ENCODE measurements around the gene FAM89B. TPM values are rescaled to one million over a fixed set of nuclear protein-coding genes. Genes with fewer than 3 reads are reported as not detected.

Gene FAM89B
- total and polyA plus RNA-seq, 2 of the 8 experiments (the other 6 are each of a cell fraction or from before 2014, with no cell fraction given): 15.8 to 32.4 TPM

DNA sequence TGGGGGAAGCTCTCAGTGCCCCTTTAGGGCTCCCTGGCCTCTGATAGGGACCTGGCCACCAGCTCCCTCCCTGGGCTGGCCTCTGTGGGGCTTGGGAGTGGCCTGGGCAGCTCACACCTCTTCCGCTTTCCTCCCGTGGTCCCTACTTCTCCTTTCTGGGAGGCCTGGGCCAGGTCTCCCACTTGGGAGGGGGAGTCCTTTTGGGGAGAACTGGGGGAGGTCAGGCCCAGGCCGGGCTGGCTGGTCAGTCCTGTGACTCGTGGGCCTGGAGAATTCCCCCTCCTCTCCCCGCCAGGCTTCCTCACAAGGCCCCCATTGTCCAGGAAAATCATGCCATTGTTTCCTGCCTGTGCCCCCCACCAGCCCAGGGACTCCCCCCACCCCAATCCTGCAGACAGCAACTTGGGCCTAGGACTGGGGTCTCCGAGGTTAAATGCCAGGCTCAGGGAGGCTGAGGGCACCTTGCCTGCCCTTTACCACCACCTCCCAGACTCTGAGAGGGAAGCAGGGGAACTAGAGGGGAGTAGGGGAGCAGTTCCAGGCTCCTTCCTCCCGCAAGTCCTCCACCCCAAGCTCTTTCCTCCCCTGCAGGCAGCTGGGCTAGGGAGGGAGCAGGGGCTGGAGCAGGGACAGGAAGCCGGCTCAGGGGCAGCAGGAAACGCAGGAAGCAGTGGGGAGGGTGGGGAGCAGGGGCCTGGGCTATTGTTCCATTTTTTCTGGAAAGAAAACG is 38.9 kb downstream of the FAM89B start:
- no peak overlapping the region for H2BK12ac ChIP-seq (ENCODE audit: low read depth, low read length)
- no peak overlapping the region for H3K4ac ChIP-seq (replicated peaks; ENCODE audit: insufficient read length, low read depth, low read length)
- peaks cover 0 to 30% (median 13%) of the 10 kb centered on the region in 4 experiments; a peak in 6 of 7 replicates for H3K4me1 ChIP-seq (replicated peaks in 1 of 4; ENCODE audit: control insufficient read depth in 3 of 4, insufficient read depth in 4 of 4, low read length in 3 of 4)
- no peak overlapping the region for H4K5ac ChIP-seq (ENCODE audit: insufficient read length, low read depth, low read length)
- H3K14ac ChIP-seq (ENCODE audit: insufficient read length): no peak overlapping the region
- H3K4me2 ChIP-seq (ENCODE audit: insufficient read depth in 1 of 2, low read depth in 2 of 2, low read length in 2 of 2): peak overlapping the region in 1 of 2 experiments; percentile 87; a peak in 1 of 4 replicates
- no peaks in the 10 kb centered on the region for H3K9me3 ChIP-seq (ENCODE audit: insufficient read depth in 2 of 2, low read depth in 1 of 2, low read length in 1 of 2)
- no peaks in the 10 kb centered on the region; a peak in 1 of 7 replicates for H3K27me3 ChIP-seq (replicated peaks in 1 of 4; ENCODE audit: control insufficient read depth in 3 of 4, extremely low read depth in 1 of 4, insufficient read depth in 3 of 4, low read length in 3 of 4)
- FAIRE-seq (no peak), DNase-seq (ENCODE audit: low read depth in 1 of 2, low spot score in 2 of 2) (no peak)
- no peak overlapping the region for H2AFZ ChIP-seq (ENCODE audit: low read length)
- H3K36me3 ChIP-seq (ENCODE audit: control insufficient read depth in 2 of 4, insufficient read depth in 4 of 4, low read length in 3 of 4): no peaks in the 10 kb centered on the region
- H3K18ac ChIP-seq (ENCODE audit: extremely low read depth, low read length): no peak overlapping the region
- H3K56ac ChIP-seq (replicated peaks; ENCODE audit: insufficient read length, low read depth, low read length): no peak overlapping the region
- peaks cover 23% of the 10 kb centered on the region for H3K79me1 ChIP-seq (ENCODE audit: low read depth, low read length)
- H2BK120ac ChIP-seq (replicated peaks; ENCODE audit: low read depth, low read length): no peak overlapping the region
- no peak overlapping the region for H3K23ac ChIP-seq (ENCODE audit: insufficient read length)
- CTCF ChIA-PET (ENCODE audit: partially characterized antibody): interaction anchor here (1.1 to 14.8 kb wide), 4 partner anchors 12 to 82 kb away, joined by 3 to 227 read pairs (median 3); partner anchors contain the start of gene KCNK7
- TF ChIP-seq YY1 (IDR thresholded peaks at IDR 0.05; ENCODE audit: low read depth, low read length) (no peak), TEAD4 (IDR thresholded peaks at IDR 0.05; ENCODE audit: low read depth, low read length) (no peak), HDAC2 (IDR thresholded peaks at IDR 0.05; ENCODE audit: borderline replicate concordance in 1 of 2, low read depth in 2 of 2, low read length in 2 of 2) (no peak), PHF8 (conservative IDR thresholded peaks at IDR 0.05; ENCODE audit: low read depth, low read length) (no peak), EP300 (IDR thresholded peaks at IDR 0.05; ENCODE audit: borderline replicate concordance in 1 of 2, low read depth in 2 of 2, low read length in 2 of 2) (no peak), EZH2 (IDR thresholded peaks at IDR 0.05; ENCODE audit: low read depth, low read length, severe bottlenecking) (no peak), JUND (IDR thresholded peaks at IDR 0.05; ENCODE audit: low read length) (no peak), RAD21 (IDR thresholded peaks at IDR 0.05 in 1 of 2, conservative IDR thresholded peaks at IDR 0.05 in 1 of 2; ENCODE audit: low read depth in 2 of 2, low read length in 2 of 2) (no peak), ZNF274 (IDR thresholded peaks at IDR 0.05; ENCODE audit: borderline replicate concordance, extremely low read depth, low read length) (no peak)
- no peak overlapping the region for H3K27ac ChIP-seq (ENCODE audit: low read depth, low read length)
- H3K4me3 ChIP-seq (ENCODE audit: extremely low read depth in 1 of 4, insufficient read depth in 2 of 4, low read depth in 3 of 4, low read length in 4 of 4): no peak overlapping the region
- H3K9ac ChIP-seq (replicated peaks in 1 of 4; ENCODE audit: extremely low read depth in 1 of 4, low read depth in 3 of 4, low read length in 3 of 4): no peak overlapping the region
- no peak overlapping the region for H2BK20ac ChIP-seq (ENCODE audit: low read length)
- H4K20me1 ChIP-seq (replicated peaks in 1 of 2; ENCODE audit: control insufficient read depth in 1 of 2, insufficient read depth in 2 of 2, low read length in 2 of 2): peaks cover 3 to 16% of the 10 kb centered on the region in 2 experiments
- POLR2A ChIA-PET (ENCODE audit: partially characterized antibody): interaction anchor here (0.6 to 1.5 kb wide), 5 partner anchors 12 to 235 kb away, joined by 3 to 4 read pairs (median 3); no protein-coding TSS in a partner anchor
- no peak overlapping the region for H4K91ac ChIP-seq (replicated peaks; ENCODE audit: insufficient read length, low read length)
- no peak overlapping the region for H2BK5ac ChIP-seq (ENCODE audit: low read depth, low read length)
- 74% methylated on average over 9 of the region's 10 CpGs; no CpG with 5 or more reads in 1 of the 2 experiments for WGBS, 2 experiments (ENCODE audit: extremely low coverage in 1 of 2, insufficient coverage in 1 of 2, insufficient read length in 1 of 2, insufficient replicate concordance in 2 of 2, low coverage in 1 of 2, low lambda C conversion rate in 2 of 2, missing lambda C conversion rate in 1 of 2)
- H3K79me2 ChIP-seq (ENCODE audit: control insufficient read depth in 1 of 2, insufficient read depth in 2 of 2, low read length in 2 of 2): peaks cover 6 to 12% of the 10 kb centered on the region in 2 experiments
- peaks cover 20% of the 10 kb centered on the region for H3K23me2 ChIP-seq (ENCODE audit: low read depth, low read length)
- no peak overlapping the region for H2AK5ac ChIP-seq (ENCODE audit: low read depth, low read length)
- H2BK15ac ChIP-seq (ENCODE audit: low read length): no peak overlapping the region
- H4K8ac ChIP-seq (ENCODE audit: extremely low read depth, insufficient read depth, low read length): no peak overlapping the region; the same call in 1 of the 2 replicates

Data from H1 (cell line).